Panc1 (cell line): ENCODE results near the gene DLG2. TPM values are rescaled to one million over a fixed set of nuclear protein-coding genes. Genes with fewer than 3 reads are reported as not detected.

Experiments
- ATAC-seq: fragments of 200-7000 bp; cut with Tn5 transposase; 2 replicates; pipeline ENCODE4 v1.9.1; 2020; ENCODE audit warnings: mild to moderate bottlenecking, moderate library complexity
- BruUV-seq: library from RNA; stranded (reverse); fragments of 400-500 nt; replicated peaks from 2 replicates; lab custom pipeline; 2021; lab: Mats Ljungman, UMichigan
- CTCF ChIA-PET: fragments of 300-600 bp; sonication (Branson Sonifier 250); formaldehyde crosslinking; loops from one replicate; lab custom pipeline; 2022; ENCODE audit warnings: antibody characterized with exemption; lab: Charles Lee
- POLR2A ChIA-PET: fragments of 300-600 bp; sonication (Branson Sonifier 250); formaldehyde crosslinking; loops from one replicate; lab custom pipeline; 2022; ENCODE audit warnings: antibody characterized with exemption; lab: Charles Lee
- DNase-seq: peaks from one replicate; pipeline ENCODE4 v3.0.0-alpha.2; 2010; ENCODE audit warnings: low read depth, low spot score
- H3K27ac ChIP-seq: 2 replicates; pipeline ENCODE4 v1.5.1; 2011; ENCODE audit warnings: mild to moderate bottlenecking, low read length, inconsistent platforms
- H3K27me3 ChIP-seq: fragments of 200-500 bp; sonication (Bioruptor generic); 2 replicates; pipeline ENCODE4 v1.6.0; 2014; ENCODE audit warnings: low read length, inconsistent platforms; ENCODE audit not compliant: control insufficient read depth, insufficient read depth
- H3K36me3 ChIP-seq: fragments of 200-500 bp; sonication (Bioruptor generic); 2 replicates; pipeline ENCODE4 v1.5.1; 2014; ENCODE audit warnings: inconsistent platforms, mild to moderate bottlenecking, low read length, moderate library complexity; ENCODE audit not compliant: control insufficient read depth, insufficient read depth
- H3K4me1 ChIP-seq: 2 replicates; pipeline ENCODE4 v1.5.1; 2011; ENCODE audit warnings: inconsistent platforms, mild to moderate bottlenecking, low read length, moderate library complexity; ENCODE audit not compliant: control insufficient read depth, insufficient read depth
- H3K4me3 ChIP-seq, 2 experiments: 2 replicates each; pipeline ENCODE4 v1.5.1; 2011 to 2012; ENCODE audit warnings: low read depth in 2 of 2, low read length in 2 of 2, mild to moderate bottlenecking in 2 of 2, inconsistent platforms in 1 of 2, moderate library complexity in 1 of 2
- H3K9me3 ChIP-seq: fragments of 200-500 bp; sonication (Bioruptor generic); 2 replicates; pipeline ENCODE4 v1.5.1; 2014; ENCODE audit warnings: low read depth, mild to moderate bottlenecking, inconsistent platforms, low read length, moderate library complexity; ENCODE audit not compliant: control insufficient read depth, insufficient read depth
- POLR2AphosphoS5 ChIP-seq: IDR thresholded peaks from 2 replicates; pipeline ENCODE4 v1.6.1; 2012; ENCODE audit warnings: mild to moderate bottlenecking, low read depth, low read length, moderate library complexity
- SIN3A ChIP-seq: IDR thresholded peaks from 2 replicates; pipeline ENCODE4 v1.6.1; 2012; ENCODE audit warnings: low read depth, mild to moderate bottlenecking, low read length, moderate library complexity, borderline replicate concordance; ENCODE audit not compliant: insufficient read depth
- TCF7L2 ChIP-seq: IDR thresholded peaks from 2 replicates; pipeline ENCODE4 v1.6.1; 2011; ENCODE audit warnings: mild to moderate bottlenecking, low read depth, low read length, inconsistent platforms
- in situ Hi-C: cut with HindIII; loops from 2 replicates; pipeline ENCODE4 v1.10.0; 2016; ENCODE audit warnings: low sequenced_read_pairs, low pct_unique_long_range_greater_than_20kb
- intact Hi-C: fragments of 100-400 bp; cut with micrococcal nuclease; formaldehyde crosslinking; loops from one replicate; pipeline ENCODE4 v1.10.0; 2022; ENCODE audit not compliant: unreplicated experiment
- total RNA-seq: library from RNA; stranded (reverse); gene quantifications from one replicate; pipeline ENCODE4 v1.2.1, GENCODE V29; 2021; ENCODE audit not compliant: unreplicated experiment
- TF ChIP-seq, protein P1 (sequence below): fragments of 450-650 bp; IDR thresholded peaks from 2 replicates; pipeline ENCODE4 v1.5.1; 2017; ENCODE audit warnings: mild to moderate bottlenecking
- TF ChIP-seq, protein P2 (sequence below), 2 experiments: IDR thresholded peaks; 2 replicates each; pipeline ENCODE4 v1.6.1; 2011 to 2012; ENCODE audit warnings: low read depth in 2 of 2, control low read depth in 1 of 2, low read length in 1 of 2, mild to moderate bottlenecking in 1 of 2, moderate library complexity in 1 of 2; ENCODE audit not compliant: insufficient read depth in 1 of 2

The DLG2 gene
- total RNA-seq, 1 experiment from 2014 or later = 4.2 TPM

DNA sequence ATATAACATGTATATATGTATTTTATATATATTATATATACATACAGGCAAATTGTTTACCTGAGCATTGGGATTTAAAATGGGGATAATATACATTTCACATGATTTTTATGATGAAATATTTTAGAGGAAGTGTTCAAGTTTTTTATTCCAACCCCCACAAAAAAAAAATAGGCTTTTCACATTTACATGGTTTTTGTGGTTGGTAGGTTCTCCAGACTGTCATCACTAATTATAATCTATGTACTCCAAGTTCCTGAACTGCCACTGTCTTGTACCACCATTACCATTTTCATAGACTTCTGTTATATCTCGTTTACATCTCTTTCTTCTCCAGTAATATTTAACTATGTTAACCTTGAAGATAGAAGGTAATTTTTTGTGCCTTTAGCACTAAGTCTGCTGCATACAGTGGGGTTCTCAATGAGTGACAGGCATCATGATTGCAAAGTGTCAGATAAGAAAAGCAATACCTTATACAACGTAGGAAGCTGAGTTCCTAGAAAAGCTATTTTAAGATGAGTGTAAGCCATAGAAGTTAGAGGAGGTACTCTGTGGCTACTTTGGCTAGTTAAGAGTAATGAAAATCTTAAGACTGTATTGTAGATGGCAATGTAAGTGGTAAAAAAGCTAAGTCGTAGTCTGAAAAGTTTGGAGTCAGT, 25.8 kb upstream of the DLG2 start:
- Histone ChIP-seq H3K9me3 (no peaks in the 10 kb centered on the region), H3K27ac (0 out of 2 replicates have a peak overlapping the region, but pooled peaks have one; percentile 17), H3K27me3 (no peaks in the 10 kb centered on the region), H3K4me3 (no peak overlapping the region), H3K4me1 (peaks cover 12% of the 10 kb centered on the region), H3K36me3 (peaks cover 36% of the 10 kb centered on the region)
- ChIA-PET CTCF (no interaction called here), POLR2A (no interaction called here)
- TF ChIP-seq, protein P1, sequence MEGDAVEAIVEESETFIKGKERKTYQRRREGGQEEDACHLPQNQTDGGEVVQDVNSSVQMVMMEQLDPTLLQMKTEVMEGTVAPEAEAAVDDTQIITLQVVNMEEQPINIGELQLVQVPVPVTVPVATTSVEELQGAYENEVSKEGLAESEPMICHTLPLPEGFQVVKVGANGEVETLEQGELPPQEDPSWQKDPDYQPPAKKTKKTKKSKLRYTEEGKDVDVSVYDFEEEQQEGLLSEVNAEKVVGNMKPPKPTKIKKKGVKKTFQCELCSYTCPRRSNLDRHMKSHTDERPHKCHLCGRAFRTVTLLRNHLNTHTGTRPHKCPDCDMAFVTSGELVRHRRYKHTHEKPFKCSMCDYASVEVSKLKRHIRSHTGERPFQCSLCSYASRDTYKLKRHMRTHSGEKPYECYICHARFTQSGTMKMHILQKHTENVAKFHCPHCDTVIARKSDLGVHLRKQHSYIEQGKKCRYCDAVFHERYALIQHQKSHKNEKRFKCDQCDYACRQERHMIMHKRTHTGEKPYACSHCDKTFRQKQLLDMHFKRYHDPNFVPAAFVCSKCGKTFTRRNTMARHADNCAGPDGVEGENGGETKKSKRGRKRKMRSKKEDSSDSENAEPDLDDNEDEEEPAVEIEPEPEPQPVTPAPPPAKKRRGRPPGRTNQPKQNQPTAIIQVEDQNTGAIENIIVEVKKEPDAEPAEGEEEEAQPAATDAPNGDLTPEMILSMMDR = no peak
- TF ChIP-seq, protein P2, sequence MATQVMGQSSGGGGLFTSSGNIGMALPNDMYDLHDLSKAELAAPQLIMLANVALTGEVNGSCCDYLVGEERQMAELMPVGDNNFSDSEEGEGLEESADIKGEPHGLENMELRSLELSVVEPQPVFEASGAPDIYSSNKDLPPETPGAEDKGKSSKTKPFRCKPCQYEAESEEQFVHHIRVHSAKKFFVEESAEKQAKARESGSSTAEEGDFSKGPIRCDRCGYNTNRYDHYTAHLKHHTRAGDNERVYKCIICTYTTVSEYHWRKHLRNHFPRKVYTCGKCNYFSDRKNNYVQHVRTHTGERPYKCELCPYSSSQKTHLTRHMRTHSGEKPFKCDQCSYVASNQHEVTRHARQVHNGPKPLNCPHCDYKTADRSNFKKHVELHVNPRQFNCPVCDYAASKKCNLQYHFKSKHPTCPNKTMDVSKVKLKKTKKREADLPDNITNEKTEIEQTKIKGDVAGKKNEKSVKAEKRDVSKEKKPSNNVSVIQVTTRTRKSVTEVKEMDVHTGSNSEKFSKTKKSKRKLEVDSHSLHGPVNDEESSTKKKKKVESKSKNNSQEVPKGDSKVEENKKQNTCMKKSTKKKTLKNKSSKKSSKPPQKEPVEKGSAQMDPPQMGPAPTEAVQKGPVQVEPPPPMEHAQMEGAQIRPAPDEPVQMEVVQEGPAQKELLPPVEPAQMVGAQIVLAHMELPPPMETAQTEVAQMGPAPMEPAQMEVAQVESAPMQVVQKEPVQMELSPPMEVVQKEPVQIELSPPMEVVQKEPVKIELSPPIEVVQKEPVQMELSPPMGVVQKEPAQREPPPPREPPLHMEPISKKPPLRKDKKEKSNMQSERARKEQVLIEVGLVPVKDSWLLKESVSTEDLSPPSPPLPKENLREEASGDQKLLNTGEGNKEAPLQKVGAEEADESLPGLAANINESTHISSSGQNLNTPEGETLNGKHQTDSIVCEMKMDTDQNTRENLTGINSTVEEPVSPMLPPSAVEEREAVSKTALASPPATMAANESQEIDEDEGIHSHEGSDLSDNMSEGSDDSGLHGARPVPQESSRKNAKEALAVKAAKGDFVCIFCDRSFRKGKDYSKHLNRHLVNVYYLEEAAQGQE (IDR thresholded peaks at IDR 0.05; ENCODE audit: insufficient read depth in 1 of 2, low read depth in 2 of 2, low read length in 1 of 2) = no peak
- TF ChIP-seq POLR2AphosphoS5 (no peak), TCF7L2 (no peak), SIN3A (no peak)
- no TSS peak for BruUV-seq
- DNase-seq (no peak), ATAC-seq (no peak)
- intact Hi-C loops = no loop called here
- in situ Hi-C loops = no loop called here

DNA sequence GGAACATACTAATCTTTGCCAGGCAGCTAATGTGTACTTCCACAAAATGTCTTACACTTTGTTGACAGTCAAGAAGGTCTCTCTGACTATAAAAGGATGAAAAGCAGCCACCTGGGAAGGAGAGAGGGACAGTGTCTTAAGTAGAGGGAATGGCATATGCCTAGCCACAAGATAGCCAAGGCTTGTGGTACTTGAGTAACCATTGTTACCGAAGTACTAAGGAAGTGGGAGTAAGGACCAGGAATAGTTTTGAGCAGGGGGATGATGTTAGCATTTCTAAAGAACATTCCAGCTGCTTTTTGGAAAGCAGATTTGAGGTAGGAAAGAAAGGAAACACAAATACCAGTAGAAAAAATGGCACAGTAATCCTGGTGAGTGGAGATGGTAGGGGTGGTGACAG, 24.0 kb upstream of the DLG2 start:
- H3K4me1 ChIP-seq = peaks cover 20% of the 10 kb centered on the region
- intact Hi-C loops = no loop called here
- no peak overlapping the region for H3K4me3 ChIP-seq
- ATAC-seq = no peak
- BruUV-seq = no TSS peak
- peaks cover 18% of the 10 kb centered on the region for H3K36me3 ChIP-seq
- no peak for DNase-seq
- TF ChIP-seq SIN3A (no peak), TCF7L2 (no peak), POLR2AphosphoS5 (no peak)
- TF ChIP-seq, protein P2 (IDR thresholded peaks at IDR 0.05; ENCODE audit: insufficient read depth in 1 of 2, low read depth in 2 of 2, low read length in 1 of 2) = no peak
- TF ChIP-seq, protein P1 = no peak
- in situ Hi-C loops = no loop called here
- CTCF ChIA-PET = no interaction called here
- H3K9me3 ChIP-seq = no peaks in the 10 kb centered on the region
- POLR2A ChIA-PET = no interaction called here
- no peak overlapping the region for H3K27ac ChIP-seq
- no peaks in the 10 kb centered on the region for H3K27me3 ChIP-seq
